Astrocyte (in vitro differentiated cells and primary cell): ENCODE results near the gene JAZF1.

ENCODE experiments used
- EZH2 ChIP-seq: IDR thresholded peaks from 2 replicates; pipeline ENCODE4 v1.6.1; 2012; ENCODE audit warnings: mild to moderate bottlenecking, low read length, inconsistent platforms; ENCODE audit not compliant: insufficient read depth
- TF ChIP-seq, protein P1 (sequence below): IDR thresholded peaks from 2 replicates; pipeline ENCODE4 v1.5.1; 2011; ENCODE audit warnings: low read depth, mild to moderate bottlenecking, inconsistent platforms, low read length, moderate library complexity; ENCODE audit not compliant: insufficient read depth

DNA sequence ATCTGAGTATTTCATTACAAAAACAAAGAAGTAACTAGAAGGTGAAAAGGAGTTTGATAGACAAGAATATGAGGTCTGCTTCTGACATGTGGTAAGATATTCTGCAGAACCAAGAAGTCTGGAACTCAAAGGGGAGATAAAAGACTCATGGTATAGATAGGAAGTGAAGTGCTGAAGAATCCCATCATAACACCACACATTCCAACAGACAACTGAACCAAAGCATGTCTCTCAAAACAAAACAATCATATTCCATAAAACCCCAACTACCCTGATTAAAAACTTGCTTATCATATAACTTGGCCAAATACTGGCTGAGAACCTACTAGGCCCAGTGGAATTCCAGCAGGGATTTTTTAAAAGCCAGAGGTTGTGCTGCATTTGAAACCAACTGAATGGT lies 178.7 kb downstream of the JAZF1 start:
- TF ChIP-seq, protein P1, sequence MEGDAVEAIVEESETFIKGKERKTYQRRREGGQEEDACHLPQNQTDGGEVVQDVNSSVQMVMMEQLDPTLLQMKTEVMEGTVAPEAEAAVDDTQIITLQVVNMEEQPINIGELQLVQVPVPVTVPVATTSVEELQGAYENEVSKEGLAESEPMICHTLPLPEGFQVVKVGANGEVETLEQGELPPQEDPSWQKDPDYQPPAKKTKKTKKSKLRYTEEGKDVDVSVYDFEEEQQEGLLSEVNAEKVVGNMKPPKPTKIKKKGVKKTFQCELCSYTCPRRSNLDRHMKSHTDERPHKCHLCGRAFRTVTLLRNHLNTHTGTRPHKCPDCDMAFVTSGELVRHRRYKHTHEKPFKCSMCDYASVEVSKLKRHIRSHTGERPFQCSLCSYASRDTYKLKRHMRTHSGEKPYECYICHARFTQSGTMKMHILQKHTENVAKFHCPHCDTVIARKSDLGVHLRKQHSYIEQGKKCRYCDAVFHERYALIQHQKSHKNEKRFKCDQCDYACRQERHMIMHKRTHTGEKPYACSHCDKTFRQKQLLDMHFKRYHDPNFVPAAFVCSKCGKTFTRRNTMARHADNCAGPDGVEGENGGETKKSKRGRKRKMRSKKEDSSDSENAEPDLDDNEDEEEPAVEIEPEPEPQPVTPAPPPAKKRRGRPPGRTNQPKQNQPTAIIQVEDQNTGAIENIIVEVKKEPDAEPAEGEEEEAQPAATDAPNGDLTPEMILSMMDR = no peak
- TF ChIP-seq EZH2 = no peak
